C4-2B (cell line): ENCODE results near the gene EFCC1.

Experiments
- H3K27ac ChIP-seq: fragments of 450-650 bp; 2 replicates; pipeline ENCODE4 v1.5.1; 2017
- ZFX ChIP-seq: fragments of 450-650 bp; IDR thresholded peaks from 2 replicates; pipeline ENCODE4 v1.6.1; 2017
- TF ChIP-seq, protein P1 (sequence below): fragments of 450-650 bp; conservative IDR thresholded peaks from 2 replicates; pipeline ENCODE4 v1.5.1; 2017; ENCODE audit warnings: mild to moderate bottlenecking

The EFCC1 gene

DNA sequence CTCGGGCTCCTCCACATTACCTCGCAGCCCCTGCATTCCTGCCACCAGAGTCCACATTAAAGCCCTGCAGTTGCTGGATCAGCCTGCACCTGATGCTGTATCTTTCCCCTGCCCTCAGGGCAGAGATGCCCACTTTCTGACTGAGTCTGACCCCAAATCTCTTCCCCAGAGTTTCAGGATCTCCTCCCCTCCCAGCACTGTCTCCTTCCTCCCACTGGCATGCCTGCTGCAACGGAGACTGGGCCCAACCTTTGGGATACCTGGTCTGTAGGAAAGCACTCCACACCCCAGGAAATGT lies 38.9 kb downstream of the EFCC1 start:
- TF ChIP-seq, protein P1, sequence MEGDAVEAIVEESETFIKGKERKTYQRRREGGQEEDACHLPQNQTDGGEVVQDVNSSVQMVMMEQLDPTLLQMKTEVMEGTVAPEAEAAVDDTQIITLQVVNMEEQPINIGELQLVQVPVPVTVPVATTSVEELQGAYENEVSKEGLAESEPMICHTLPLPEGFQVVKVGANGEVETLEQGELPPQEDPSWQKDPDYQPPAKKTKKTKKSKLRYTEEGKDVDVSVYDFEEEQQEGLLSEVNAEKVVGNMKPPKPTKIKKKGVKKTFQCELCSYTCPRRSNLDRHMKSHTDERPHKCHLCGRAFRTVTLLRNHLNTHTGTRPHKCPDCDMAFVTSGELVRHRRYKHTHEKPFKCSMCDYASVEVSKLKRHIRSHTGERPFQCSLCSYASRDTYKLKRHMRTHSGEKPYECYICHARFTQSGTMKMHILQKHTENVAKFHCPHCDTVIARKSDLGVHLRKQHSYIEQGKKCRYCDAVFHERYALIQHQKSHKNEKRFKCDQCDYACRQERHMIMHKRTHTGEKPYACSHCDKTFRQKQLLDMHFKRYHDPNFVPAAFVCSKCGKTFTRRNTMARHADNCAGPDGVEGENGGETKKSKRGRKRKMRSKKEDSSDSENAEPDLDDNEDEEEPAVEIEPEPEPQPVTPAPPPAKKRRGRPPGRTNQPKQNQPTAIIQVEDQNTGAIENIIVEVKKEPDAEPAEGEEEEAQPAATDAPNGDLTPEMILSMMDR, result no peak
- TF ChIP-seq ZFX, result no peak
- H3K27ac ChIP-seq, result no peak overlapping the region

DNA sequence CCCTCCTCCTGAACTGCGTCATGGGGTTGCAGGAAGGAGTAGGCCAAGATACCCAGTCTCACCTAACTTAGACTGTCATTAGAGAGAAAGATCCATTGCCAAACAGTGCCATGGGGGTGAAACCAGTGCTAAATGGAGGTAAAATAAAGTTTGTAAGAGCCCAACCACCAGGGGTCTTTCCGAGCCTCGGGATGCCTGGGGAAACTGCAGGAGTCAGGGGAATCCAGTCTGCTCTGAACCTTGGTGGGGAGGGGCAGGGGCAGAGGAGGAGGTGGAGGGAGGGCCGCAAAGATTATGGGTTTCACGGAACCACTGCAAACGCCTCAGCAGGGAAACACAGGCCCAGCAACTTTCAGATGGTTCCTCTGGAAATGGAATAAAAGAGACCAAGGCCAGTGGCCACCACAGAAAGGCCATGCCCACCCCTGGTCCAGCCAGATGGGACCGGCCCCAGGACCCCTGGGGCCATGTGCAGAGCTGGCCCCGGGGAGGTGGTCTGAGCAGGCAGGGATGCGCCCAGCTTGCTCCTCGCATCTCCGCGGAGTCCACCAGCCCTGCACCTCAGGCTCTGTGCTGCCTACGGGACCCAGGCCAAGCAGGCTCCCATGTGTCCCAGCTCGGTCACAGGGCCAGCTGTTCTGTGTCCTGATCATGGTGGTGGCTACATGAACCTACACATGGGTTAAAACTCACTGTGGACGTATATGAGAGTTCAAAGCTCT lies 39.6 kb downstream of the EFCC1 start:
- no peak overlapping the region for H3K27ac ChIP-seq
- TF ChIP-seq ZFX, result no peak
- TF ChIP-seq, protein P1, result no peak

DNA sequence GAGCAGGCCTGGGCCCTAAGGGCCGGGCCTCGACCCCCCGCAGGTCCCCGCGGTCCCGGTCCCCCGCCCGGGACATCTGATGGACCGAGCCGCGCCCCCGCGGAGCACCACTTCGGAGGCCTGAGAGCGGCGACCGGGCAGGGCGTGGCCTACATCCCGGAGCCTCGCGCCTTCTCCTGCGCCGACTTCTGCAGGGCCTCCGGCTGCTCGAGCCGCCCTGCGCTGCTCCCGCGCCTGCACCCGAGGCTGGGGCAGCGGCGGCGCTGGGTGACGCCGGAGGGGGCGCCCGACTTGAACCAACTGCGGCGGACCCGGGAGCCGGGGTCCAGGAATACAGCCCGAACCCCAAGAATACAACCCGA lies 44.6 kb downstream of the EFCC1 start:
- H3K27ac ChIP-seq, result no peak overlapping the region
- TF ChIP-seq ZFX, result no peak
- TF ChIP-seq, protein P1, result no peak

DNA sequence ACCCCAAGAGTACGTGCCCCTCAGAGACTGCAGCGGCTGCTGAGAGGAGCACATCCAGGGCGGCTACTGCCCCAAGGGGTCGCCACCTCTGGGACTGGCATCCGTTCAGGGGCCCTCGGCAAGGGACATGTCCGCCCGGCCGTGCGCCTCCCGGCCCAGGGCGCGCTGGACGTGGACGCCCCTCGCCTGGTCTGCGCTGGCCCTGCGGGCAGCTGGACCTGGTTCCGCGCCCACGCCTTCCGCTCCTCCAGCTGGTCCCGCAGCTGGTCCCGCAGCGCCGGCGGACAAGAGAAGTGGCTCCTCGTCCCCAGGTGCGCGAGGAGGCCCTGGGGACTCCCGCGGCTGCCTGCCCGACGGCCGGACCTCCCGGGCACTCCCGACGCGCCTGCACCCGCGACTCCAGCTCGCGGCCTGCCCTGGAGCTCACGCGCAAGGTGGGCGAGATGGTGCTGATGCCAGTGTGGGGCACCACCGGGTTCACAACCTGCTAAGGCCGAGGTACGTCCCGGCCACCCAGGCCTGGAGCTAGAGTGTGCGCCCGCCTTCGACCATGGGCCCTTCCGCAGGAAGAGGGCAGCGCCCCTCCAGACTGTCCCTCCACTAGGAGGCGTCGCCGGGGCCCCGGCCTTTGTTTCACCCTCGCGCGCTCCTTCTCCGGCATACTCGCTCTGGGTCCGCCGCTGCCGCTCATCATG lies 45.1 kb downstream of the EFCC1 start:
- H3K27ac ChIP-seq, result no peak overlapping the region
- no peak for TF ChIP-seq ZFX
- TF ChIP-seq, protein P1, result no peak

DNA sequence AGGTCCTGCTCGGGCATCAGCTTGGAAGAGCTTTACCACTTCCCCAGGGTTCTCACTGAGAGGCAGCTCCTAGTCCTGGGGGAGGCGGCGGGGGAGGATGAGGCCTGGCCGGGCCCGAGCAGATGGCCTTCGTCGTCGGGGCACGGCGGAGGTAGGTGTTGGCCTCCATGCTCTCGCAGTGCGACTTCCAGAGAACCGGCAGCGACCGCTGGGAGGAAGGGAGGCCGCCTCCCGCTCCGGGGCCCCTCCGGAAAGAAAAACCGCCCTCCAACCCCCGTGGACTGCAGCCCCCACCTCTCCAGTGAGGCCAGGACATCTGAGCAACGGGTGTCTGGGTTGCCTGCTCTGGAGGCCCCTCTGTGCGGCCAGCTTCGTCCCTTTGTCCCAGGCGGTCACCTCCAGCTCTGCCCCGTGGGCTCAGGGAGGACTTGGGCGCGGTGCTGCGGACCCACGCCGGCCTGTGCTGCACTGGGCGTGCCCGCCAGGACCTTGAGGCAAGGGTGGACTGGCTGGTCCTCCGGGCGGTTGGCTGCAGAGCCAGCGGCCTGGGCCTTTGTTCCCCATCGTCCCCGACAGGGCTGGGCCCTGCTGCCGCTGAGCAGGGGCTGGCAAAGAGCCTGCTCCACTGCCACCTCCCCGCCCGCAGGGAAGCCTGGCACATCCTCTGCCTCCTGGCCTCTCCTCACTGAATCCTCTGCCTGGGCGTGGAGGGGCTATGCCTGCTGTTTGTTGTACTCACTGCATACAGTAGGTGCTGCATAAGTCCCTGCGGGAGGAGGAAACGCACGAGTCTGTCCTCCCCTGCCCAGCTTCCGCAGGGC lies 45.8 kb downstream of the EFCC1 start:
- TF ChIP-seq ZFX, result no peak
- TF ChIP-seq, protein P1, result no peak
- no peak overlapping the region for H3K27ac ChIP-seq

DNA sequence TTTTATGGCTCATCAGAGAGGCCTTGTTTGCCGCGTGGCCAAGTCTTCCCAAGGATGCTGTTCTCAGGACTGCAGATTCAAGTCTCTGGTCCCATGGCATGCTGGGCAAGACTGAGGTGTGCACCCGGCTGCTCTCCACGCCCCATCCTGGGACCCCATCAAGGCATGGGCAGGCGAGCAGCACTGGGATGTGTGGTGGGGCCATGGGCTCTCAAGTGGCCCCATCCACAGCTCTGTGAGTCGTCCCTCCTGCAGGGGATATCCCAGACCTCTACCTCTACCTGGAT lies 46.4 kb downstream of the EFCC1 start:
- TF ChIP-seq, protein P1, result no peak
- no peak for TF ChIP-seq ZFX
- H3K27ac ChIP-seq, result no peak overlapping the region
